CD8-positive, alpha-beta memory T cell (primary cell): ENCODE results near the gene ZNF783. TPM values are rescaled to one million over a fixed set of nuclear protein-coding genes. Genes with fewer than 3 reads are reported as not detected.
A peak's percentile ranks its signal among the peaks of the same experiment; 100 is the strongest.

Experiments
- CTCF ChIA-PET: fragments of 350-600 bp; sonication (Branson Sonifier 250); formaldehyde crosslinking; loops from one replicate; lab custom pipeline; 2021; ENCODE audit warnings: antibody characterized with exemption; lab: Charles Lee
- POLR2A ChIA-PET: fragments of 350-600 bp; sonication (Branson Sonifier 250); formaldehyde crosslinking; loops from one replicate; lab custom pipeline; 2021; ENCODE audit warnings: antibody characterized with exemption; lab: Charles Lee
- DNase-seq, 5 donors: peaks; one replicate each; pipeline versions ENCODE4 v3.0.0 to v3.0.0-alpha.2; 2020 to 2022; ENCODE audit warnings: mixed read lengths in 1 of 5
- H3K27ac ChIP-seq: one replicate; pipeline ENCODE4 v1.7.0; 2013; ENCODE audit warnings: low read depth, mild to moderate bottlenecking, low read length, moderate library complexity
- H3K27me3 ChIP-seq: 2 replicates; pipeline ENCODE4 v1.7.0; 2013; ENCODE audit warnings: low read length, mild to moderate bottlenecking; ENCODE audit not compliant: insufficient read depth, poor library complexity, severe bottlenecking
- H3K36me3 ChIP-seq: 2 replicates; pipeline ENCODE4 v1.7.0; 2013; ENCODE audit warnings: mild to moderate bottlenecking, low read length, moderate library complexity; ENCODE audit not compliant: insufficient read depth
- H3K4me1 ChIP-seq: 2 replicates; pipeline ENCODE4 v1.7.0; 2013; ENCODE audit warnings: mild to moderate bottlenecking, low read length, moderate library complexity; ENCODE audit not compliant: insufficient read depth
- H3K4me3 ChIP-seq: 2 replicates; pipeline ENCODE4 v1.7.0; 2013; ENCODE audit warnings: mild to moderate bottlenecking, low read length
- H3K9me3 ChIP-seq: 2 replicates; pipeline ENCODE4 v1.7.0; 2013; ENCODE audit warnings: mild to moderate bottlenecking, low read length
- H3K27ac Mint-ChIP-seq, 8 donors: one replicate each; pipeline ENCODE4 v1.8.0; 2020 to 2021; ENCODE audit warnings: mixed read lengths in 8 of 8, mild to moderate bottlenecking in 6 of 8, inconsistent platforms in 3 of 8, moderate library complexity in 3 of 8
- H3K27me3 Mint-ChIP-seq, 2 donors: one replicate each; pipeline ENCODE4 v1.8.0; 2020 to 2021; ENCODE audit warnings: mixed read lengths in 2 of 2, mild to moderate bottlenecking in 1 of 2, moderate library complexity in 1 of 2
- H3K36me3 Mint-ChIP-seq, 3 donors: one replicate each; pipeline ENCODE4 v1.8.0; 2020 to 2021; ENCODE audit warnings: mixed read lengths in 3 of 3, inconsistent platforms in 1 of 3, mild to moderate bottlenecking in 1 of 3
- H3K4me1 Mint-ChIP-seq, 3 donors: one replicate each; pipeline ENCODE4 v1.8.0; 2020 to 2021; ENCODE audit warnings: mixed read lengths in 3 of 3, inconsistent platforms in 1 of 3, mild to moderate bottlenecking in 1 of 3
- H3K4me3 Mint-ChIP-seq, 7 donors: one replicate each; pipeline ENCODE4 v1.8.0; 2020 to 2021; ENCODE audit warnings: mixed read lengths in 7 of 7, mild to moderate bottlenecking in 6 of 7, moderate library complexity in 4 of 7, inconsistent platforms in 2 of 7
- H3K9me3 Mint-ChIP-seq, 5 donors: one replicate each; pipeline ENCODE4 v1.8.0; 2020 to 2022; ENCODE audit warnings: mixed read lengths in 5 of 5, mild to moderate bottlenecking in 3 of 5, moderate library complexity in 2 of 5, inconsistent platforms in 1 of 5
- polyA plus RNA-seq: library from polyadenylated mRNA; unstranded; fragments of 300-500 nt; fragmentation: Illumina TruSeq; gene quantifications from one replicate; pipeline ENCODE4 v1.2.3, GENCODE V29; 2021
- total RNA-seq, 2 experiments: library from RNA; stranded (reverse); gene quantifications; one replicate each; pipeline ENCODE4 v1.2.3, GENCODE V29; 2021

The ZNF783 gene
- total and polyA plus RNA-seq, 3 experiments from 2014 or later = 5.0 to 20.4 (median 19.7) TPM

DNA sequence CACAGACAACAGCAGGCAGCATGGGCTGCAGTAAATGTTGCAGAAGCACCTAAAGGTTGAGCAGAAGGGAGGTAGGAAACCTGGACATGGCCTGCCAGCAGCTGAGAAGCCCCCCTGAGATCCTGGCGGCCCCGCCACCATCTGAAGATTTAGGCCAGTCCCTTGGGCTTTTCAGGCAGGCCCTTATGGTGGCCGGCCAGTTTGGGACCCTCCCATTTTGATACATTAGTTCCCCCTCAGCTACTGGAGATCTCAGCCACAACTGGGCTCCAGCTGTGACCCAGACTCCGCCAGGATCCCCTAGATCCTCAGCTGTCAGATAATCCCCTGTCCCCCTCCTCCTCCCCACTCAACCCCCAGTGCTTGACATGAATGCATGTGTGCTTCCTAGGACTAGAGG is 34.4 kb downstream of the ZNF783 start:
- peaks cover 0 to 30% (median 5%) of the 10 kb centered on the region in 3 donors for H3K36me3 Mint-ChIP-seq
- H3K4me1 Mint-ChIP-seq = peaks cover 0 to 6% (median 4%) of the 10 kb centered on the region in 3 donors
- no peak for DNase-seq
- POLR2A ChIA-PET = no interaction called here
- H3K27me3 Mint-ChIP-seq = no peaks in the 10 kb centered on the region
- H3K9me3 Mint-ChIP-seq = no peaks in the 10 kb centered on the region
- Histone ChIP-seq H3K27me3 (no peaks in the 10 kb centered on the region), H3K27ac (no peak overlapping the region), H3K4me1 (no peaks in the 10 kb centered on the region), H3K9me3 (no peaks in the 10 kb centered on the region), H3K36me3 (no peaks in the 10 kb centered on the region), H3K4me3 (no peak overlapping the region)
- CTCF ChIA-PET = no interaction called here
- no peak overlapping the region for H3K4me3 Mint-ChIP-seq
- peak overlapping the region in 1 of 8 donors; percentile 14 for H3K27ac Mint-ChIP-seq

DNA sequence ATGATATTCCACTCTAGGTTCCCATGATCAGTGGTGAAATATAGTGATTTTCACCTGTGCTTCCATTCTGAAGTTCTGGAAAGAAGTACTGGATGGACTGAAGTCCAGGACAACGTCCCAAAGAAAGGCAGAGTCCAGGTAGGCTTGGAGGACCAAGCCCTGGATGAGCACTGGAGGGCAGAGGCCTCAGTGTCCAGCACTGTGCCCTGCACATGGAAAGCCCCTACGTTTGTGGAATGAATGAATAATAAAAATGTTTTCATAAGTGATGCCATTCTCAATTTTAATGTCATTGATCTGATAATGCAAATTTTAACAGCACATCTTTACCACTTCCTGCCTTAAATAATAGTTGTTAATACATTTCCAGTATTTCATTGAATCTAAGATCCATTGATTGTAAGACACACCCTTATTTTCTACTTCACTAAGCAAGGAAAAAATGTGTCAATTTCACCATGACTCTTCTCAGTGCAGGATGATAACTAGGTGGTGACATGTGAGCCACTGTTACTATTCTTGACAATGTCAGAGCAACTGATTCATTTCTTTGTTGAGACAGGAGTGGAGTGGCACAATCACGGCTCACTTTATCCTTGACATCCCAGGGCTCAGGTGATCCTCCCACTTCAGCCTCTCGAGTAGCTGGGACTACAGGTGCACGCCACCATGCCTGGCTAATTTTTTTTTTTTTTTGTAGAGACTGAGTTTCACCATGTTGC is 35.2 kb downstream of the ZNF783 start:
- Histone ChIP-seq H3K9me3 (no peaks in the 10 kb centered on the region), H3K36me3 (no peaks in the 10 kb centered on the region), H3K4me1 (no peaks in the 10 kb centered on the region), H3K4me3 (no peak overlapping the region), H3K27me3 (no peaks in the 10 kb centered on the region), H3K27ac (no peak overlapping the region)
- peak overlapping the region in 1 of 8 donors; percentile 14 for H3K27ac Mint-ChIP-seq
- peaks cover 0 to 26% (median 5%) of the 10 kb centered on the region in 3 donors for H3K36me3 Mint-ChIP-seq
- no peak overlapping the region for H3K4me3 Mint-ChIP-seq
- H3K4me1 Mint-ChIP-seq = peaks cover 0 to 6% (median 4%) of the 10 kb centered on the region in 3 donors
- no peak for DNase-seq
- POLR2A ChIA-PET = no interaction called here
- no peaks in the 10 kb centered on the region for H3K27me3 Mint-ChIP-seq
- CTCF ChIA-PET = no interaction called here
- no peaks in the 10 kb centered on the region for H3K9me3 Mint-ChIP-seq

DNA sequence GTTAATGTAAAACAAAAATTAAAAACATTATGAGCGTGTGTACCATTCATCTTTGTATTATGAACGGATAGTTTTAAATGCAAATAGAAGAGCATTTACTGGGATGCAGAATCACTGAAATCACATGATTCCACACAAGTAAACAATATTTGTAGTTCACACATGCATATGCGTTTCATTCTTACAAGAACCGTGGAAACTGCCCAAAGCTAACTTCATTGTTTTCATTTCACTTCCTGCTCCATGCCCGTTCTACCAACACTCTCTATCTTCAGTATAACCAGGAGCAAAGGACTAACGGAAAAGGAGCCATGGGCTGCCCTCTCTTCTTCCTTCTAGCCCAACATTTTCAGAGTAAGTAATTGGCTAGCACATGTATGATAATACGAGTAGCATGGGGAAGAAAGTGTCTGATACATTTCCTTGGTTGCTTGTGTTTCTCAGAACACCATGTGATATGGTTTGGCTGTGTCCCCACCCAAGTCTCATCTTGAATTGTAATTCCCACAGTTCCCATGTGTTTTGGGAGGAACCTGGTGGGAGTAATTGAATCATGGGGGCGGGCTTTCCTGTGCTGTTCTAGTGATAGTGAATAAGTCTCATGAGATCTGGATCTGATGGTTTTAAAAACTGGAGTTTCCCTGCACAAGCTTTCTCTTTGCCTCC is 38.8 kb downstream of the ZNF783 start:
- Mint-ChIP-seq H3K27me3 (peaks cover 3 to 4% of the 10 kb centered on the region in 2 donors), H3K27ac (no peak overlapping the region), H3K9me3 (peaks cover 0 to 4% (median 2%) of the 10 kb centered on the region in 5 donors), H3K4me3 (no peak overlapping the region), H3K4me1 (peaks cover 0 to 6% (median 4%) of the 10 kb centered on the region in 3 donors), H3K36me3 (peaks cover 0 to under 1% (median 0%) of the 10 kb centered on the region in 3 donors)
- no peak overlapping the region for H3K27ac ChIP-seq
- ChIA-PET CTCF (interaction anchor here (1.3 kb wide), 1 partner anchor 9 kb away, joined by 4 read pairs; no protein-coding TSS in a partner anchor), POLR2A (no interaction called here)
- DNase-seq = no peak
- no peaks in the 10 kb centered on the region for H3K9me3 ChIP-seq
- H3K4me1 ChIP-seq = no peaks in the 10 kb centered on the region
- no peaks in the 10 kb centered on the region for H3K36me3 ChIP-seq
- no peaks in the 10 kb centered on the region for H3K27me3 ChIP-seq
- no peak overlapping the region for H3K4me3 ChIP-seq

DNA sequence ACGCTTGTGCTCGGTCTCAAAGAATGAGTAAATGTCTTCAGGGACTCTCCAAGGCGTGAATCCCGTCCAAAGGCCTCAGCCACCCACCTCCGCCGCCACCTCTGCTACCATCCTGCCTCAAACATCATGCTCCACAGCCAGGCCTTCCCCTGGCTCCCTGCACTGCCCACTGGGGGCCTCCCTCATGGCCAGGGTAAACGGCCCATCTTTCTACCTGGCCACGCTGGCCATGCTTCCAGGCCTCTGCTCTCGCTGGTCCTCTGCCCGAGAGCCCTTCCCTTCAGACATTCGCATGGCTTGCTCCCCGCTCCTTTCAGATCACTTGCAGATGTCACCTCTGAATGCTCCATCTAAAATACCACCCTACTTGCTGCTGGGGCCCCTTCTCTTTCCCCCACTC is 40.2 kb downstream of the ZNF783 start:
- H3K27me3 ChIP-seq = no peaks in the 10 kb centered on the region
- Mint-ChIP-seq H3K9me3 (peaks cover 0 to 4% (median 2%) of the 10 kb centered on the region in 5 donors), H3K27me3 (peaks cover 4 to 6% of the 10 kb centered on the region in 2 donors), H3K4me3 (no peak overlapping the region), H3K4me1 (peaks cover 0 to 1% (median 0%) of the 10 kb centered on the region in 3 donors), H3K36me3 (no peaks in the 10 kb centered on the region), H3K27ac (no peak overlapping the region)
- no peaks in the 10 kb centered on the region for H3K36me3 ChIP-seq
- no peak for DNase-seq
- no peaks in the 10 kb centered on the region for H3K9me3 ChIP-seq
- H3K4me1 ChIP-seq = no peaks in the 10 kb centered on the region
- ChIA-PET POLR2A (no interaction called here), CTCF (no interaction called here)
- H3K4me3 ChIP-seq = no peak overlapping the region
- no peak overlapping the region for H3K27ac ChIP-seq

GRCh38 chr7:149302865-149303264 is 40.9 kb downstream of the ZNF783 start:
- no peak overlapping the region for H3K4me3 ChIP-seq
- H3K4me1 Mint-ChIP-seq = no peaks in the 10 kb centered on the region
- DNase-seq = no peak
- H3K27me3 ChIP-seq = no peaks in the 10 kb centered on the region
- H3K9me3 Mint-ChIP-seq = peaks cover 0 to 4% (median 2%) of the 10 kb centered on the region in 5 donors
- no peaks in the 10 kb centered on the region for H3K36me3 Mint-ChIP-seq
- POLR2A ChIA-PET = no interaction called here
- no peaks in the 10 kb centered on the region for H3K9me3 ChIP-seq
- no peak overlapping the region for H3K27ac Mint-ChIP-seq
- peaks cover 4 to 6% of the 10 kb centered on the region in 2 donors for H3K27me3 Mint-ChIP-seq
- H3K4me3 Mint-ChIP-seq = no peak overlapping the region
- H3K4me1 ChIP-seq = no peaks in the 10 kb centered on the region
- H3K36me3 ChIP-seq = no peaks in the 10 kb centered on the region
- CTCF ChIA-PET = no interaction called here
- no peak overlapping the region for H3K27ac ChIP-seq

- Histone ChIP-seq H3K27ac (no peak overlapping the region), H3K4me1 (no peaks in the 10 kb centered on the region), H3K36me3 (no peaks in the 10 kb centered on the region), H3K4me3 (no peak overlapping the region), H3K27me3 (no peaks in the 10 kb centered on the region), H3K9me3 (no peaks in the 10 kb centered on the region)
- no peak for DNase-seq
- Mint-ChIP-seq H3K4me3 (no peak overlapping the region), H3K9me3 (peaks cover 0 to 4% (median 2%) of the 10 kb centered on the region in 5 donors), H3K4me1 (no peaks in the 10 kb centered on the region), H3K27ac (no peak overlapping the region), H3K27me3 (peaks cover 4 to 6% of the 10 kb centered on the region in 2 donors), H3K36me3 (no peaks in the 10 kb centered on the region)
- ChIA-PET POLR2A (interaction anchor here (0.6 kb wide), 1 partner anchor 73 kb away, joined by 3 read pairs; no protein-coding TSS in a partner anchor), CTCF (interaction anchor here (0.7 kb wide), 1 partner anchor 74 kb away, joined by 3 read pairs; no protein-coding TSS in a partner anchor)
Measured at GRCh38 chr7:149304006-149304405, 42.0 kb downstream of the ZNF783 start.

DNA sequence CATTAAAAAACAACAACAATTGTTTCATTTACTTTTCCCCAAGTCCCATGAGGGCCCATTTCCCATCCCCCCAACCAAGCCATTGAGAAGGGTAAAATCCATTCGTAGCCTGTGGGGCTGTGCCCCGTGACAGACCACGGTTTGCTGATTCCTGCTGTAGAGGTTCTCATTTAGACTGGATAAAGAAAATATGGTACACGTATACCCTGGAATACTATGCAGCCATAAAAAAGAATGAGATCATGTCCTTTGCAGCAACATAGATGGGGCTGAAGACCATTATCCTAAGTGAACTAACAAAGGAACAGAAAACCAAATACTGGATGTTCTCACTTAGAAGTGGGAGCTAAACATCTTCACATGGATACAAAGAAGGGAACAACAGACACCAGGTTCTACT is 44.9 kb downstream of the ZNF783 start:
- ChIA-PET POLR2A (no interaction called here), CTCF (no interaction called here)
- Mint-ChIP-seq H3K4me3 (peak overlapping the region in 1 of 7 donors; percentile 41), H3K9me3 (peaks cover 0 to 4% (median 2%) of the 10 kb centered on the region in 5 donors), H3K4me1 (peaks cover 3 to 6% (median 5%) of the 10 kb centered on the region in 3 donors), H3K27ac (no peak overlapping the region), H3K27me3 (peaks cover 4 to 6% of the 10 kb centered on the region in 2 donors), H3K36me3 (no peaks in the 10 kb centered on the region)
- no peaks in the 10 kb centered on the region for H3K9me3 ChIP-seq
- no peaks in the 10 kb centered on the region for H3K27me3 ChIP-seq
- H3K4me3 ChIP-seq = no peak overlapping the region
- no peak for DNase-seq
- H3K4me1 ChIP-seq = no peaks in the 10 kb centered on the region
- no peaks in the 10 kb centered on the region for H3K36me3 ChIP-seq
- H3K27ac ChIP-seq = no peak overlapping the region
